ENCODE results near the gene HNRNPA1.

HNRNPA1 gene

DNA sequence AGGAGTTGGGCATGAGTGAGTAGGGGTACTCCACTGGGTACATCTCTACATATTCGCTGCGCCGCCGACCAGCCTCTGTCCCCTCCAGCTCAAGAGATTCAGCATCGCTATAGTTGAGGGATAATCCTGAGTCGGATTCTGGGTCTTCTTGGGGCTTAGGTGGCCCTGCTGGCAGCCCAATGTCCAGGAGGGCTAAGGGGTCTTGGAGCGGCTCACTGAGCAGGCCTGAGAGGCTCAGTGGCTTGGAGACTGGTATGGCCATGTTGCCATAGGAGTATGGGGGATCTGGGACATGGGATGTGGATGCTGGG is 12.4 kb downstream of the HNRNPA1 start:
- ChIA-PET CTCF (interaction anchor here (0.7 to 5.6 kb wide), 18 partner anchors 14 to 107 kb away, joined by 3 to 63 read pairs (median 8); partner anchors contain the start of gene COPZ1), POLR2A (interaction anchor here (0.5 to 6.0 kb wide), 6 partner anchors 8 to 34 kb away, joined by 3 to 37 read pairs (median 5); partner anchors contain the start of genes CBX5, COPZ1, HNRNPA1 and NFE2)
- Histone ChIP-seq H3K27ac (ENCODE audit: extremely low read depth, low read depth, low read length) (no peak overlapping the region), H3K9me3 (ENCODE audit: control insufficient read depth, insufficient read depth, low read depth, low read length) (no peaks in the 10 kb centered on the region), H3K36me3 (ENCODE audit: control insufficient read depth in 2 of 2, insufficient read depth in 1 of 2, low read length in 2 of 2) (peaks cover under 1 to 6% of the 10 kb centered on the region in 2 experiments), H3K4me3 (ENCODE audit: low read depth, low read length) (no peak overlapping the region), H3K4me1 (ENCODE audit: control insufficient read depth, insufficient read depth, low read length) (no peaks in the 10 kb centered on the region; the same call in 1 of the 2 replicates)
- no peak for TF ChIP-seq KLF10 (tag by site-specific recombination; IDR thresholded peaks at IDR 0.05)
- no peak for TF ChIP-seq YY2 (tag by site-specific recombination; IDR thresholded peaks at IDR 0.05)
- no peak for TF ChIP-seq FEZF1 (tag by site-specific recombination; IDR thresholded peaks at IDR 0.05)
- no peak for TF ChIP-seq ZNF341 (tag by site-specific recombination; IDR thresholded peaks at IDR 0.05; ENCODE audit: low read depth)
- TF ChIP-seq ZNF184 (tag by site-specific recombination; IDR thresholded peaks at IDR 0.05), result no peak
- TF ChIP-seq GLI2 (tag by site-specific recombination; IDR thresholded peaks at IDR 0.05; ENCODE audit: borderline replicate concordance, low read depth), result no peak
- no peak for TF ChIP-seq ZBTB21 (tag by site-specific recombination; IDR thresholded peaks at IDR 0.05)
- no peak for TF ChIP-seq PRDM1 (tag by site-specific recombination; IDR thresholded peaks at IDR 0.05)

DNA sequence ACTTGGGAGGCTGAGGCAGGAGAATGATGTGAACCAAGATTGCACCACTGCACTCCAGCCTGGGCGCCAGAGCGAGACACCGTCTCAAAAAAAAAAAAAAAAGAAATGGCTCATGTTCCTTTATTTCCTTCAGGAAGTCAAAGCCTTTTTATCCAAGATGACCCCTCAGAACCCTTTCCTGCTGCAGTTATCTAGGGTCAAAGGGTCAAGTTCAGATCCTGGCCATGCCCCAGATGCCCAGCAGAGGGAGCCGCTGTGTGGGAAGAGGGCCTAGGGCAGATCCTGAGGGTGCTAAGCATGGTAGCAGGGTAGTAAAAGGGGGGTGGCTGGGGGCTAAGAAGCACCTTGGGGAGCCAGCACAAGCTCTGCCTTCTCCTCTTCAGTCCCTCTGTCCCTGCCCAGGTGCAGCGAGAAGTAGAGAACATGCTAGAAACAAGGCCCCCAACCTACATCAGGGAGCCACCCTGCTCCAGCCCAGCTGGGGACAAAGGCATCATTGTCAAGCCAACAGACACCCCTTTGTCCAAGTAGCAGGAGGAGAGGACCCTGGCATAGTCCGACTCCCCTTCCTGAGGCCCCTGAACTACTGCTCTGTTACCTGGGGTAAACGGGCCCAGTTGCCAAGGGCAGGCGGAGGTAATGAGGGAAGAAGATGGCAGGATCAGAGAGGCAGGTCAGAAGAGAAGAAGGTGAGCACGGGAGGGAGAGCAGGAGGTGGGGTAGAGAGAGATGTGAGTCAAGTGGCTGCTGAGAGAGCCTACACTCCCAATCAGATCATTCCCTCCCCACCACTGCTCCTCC is 13.8 kb downstream of the HNRNPA1 start:
- Histone ChIP-seq H3K36me3 (ENCODE audit: control insufficient read depth in 2 of 2, insufficient read depth in 1 of 2, low read length in 2 of 2) (no peaks in the 10 kb centered on the region), H3K27ac (ENCODE audit: extremely low read depth, low read depth, low read length) (no peak overlapping the region), H3K4me1 (ENCODE audit: control insufficient read depth, insufficient read depth, low read length) (no peaks in the 10 kb centered on the region), H3K4me3 (ENCODE audit: low read depth, low read length) (no peak overlapping the region), H3K9me3 (ENCODE audit: control insufficient read depth, insufficient read depth, low read depth, low read length) (no peaks in the 10 kb centered on the region)
- TF ChIP-seq, protein P1, sequence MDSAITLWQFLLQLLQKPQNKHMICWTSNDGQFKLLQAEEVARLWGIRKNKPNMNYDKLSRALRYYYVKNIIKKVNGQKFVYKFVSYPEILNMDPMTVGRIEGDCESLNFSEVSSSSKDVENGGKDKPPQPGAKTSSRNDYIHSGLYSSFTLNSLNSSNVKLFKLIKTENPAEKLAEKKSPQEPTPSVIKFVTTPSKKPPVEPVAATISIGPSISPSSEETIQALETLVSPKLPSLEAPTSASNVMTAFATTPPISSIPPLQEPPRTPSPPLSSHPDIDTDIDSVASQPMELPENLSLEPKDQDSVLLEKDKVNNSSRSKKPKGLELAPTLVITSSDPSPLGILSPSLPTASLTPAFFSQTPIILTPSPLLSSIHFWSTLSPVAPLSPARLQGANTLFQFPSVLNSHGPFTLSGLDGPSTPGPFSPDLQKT (IDR thresholded peaks at IDR 0.05; ENCODE audit: borderline replicate concordance, low read depth, low read length), result no peak
- TF ChIP-seq, protein P2, sequence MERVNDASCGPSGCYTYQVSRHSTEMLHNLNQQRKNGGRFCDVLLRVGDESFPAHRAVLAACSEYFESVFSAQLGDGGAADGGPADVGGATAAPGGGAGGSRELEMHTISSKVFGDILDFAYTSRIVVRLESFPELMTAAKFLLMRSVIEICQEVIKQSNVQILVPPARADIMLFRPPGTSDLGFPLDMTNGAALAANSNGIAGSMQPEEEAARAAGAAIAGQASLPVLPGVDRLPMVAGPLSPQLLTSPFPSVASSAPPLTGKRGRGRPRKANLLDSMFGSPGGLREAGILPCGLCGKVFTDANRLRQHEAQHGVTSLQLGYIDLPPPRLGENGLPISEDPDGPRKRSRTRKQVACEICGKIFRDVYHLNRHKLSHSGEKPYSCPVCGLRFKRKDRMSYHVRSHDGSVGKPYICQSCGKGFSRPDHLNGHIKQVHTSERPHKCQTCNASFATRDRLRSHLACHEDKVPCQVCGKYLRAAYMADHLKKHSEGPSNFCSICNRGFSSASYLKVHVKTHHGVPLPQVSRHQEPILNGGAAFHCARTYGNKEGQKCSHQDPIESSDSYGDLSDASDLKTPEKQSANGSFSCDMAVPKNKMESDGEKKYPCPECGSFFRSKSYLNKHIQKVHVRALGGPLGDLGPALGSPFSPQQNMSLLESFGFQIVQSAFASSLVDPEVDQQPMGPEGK (tag by site-specific recombination; IDR thresholded peaks at IDR 0.05), result 0 out of 2 replicates have a peak, but pooled peaks have one; percentile 19
- TF ChIP-seq ZNF596 (tag by site-specific recombination; IDR thresholded peaks at IDR 0.05), result no peak
- TF ChIP-seq, protein P3, sequence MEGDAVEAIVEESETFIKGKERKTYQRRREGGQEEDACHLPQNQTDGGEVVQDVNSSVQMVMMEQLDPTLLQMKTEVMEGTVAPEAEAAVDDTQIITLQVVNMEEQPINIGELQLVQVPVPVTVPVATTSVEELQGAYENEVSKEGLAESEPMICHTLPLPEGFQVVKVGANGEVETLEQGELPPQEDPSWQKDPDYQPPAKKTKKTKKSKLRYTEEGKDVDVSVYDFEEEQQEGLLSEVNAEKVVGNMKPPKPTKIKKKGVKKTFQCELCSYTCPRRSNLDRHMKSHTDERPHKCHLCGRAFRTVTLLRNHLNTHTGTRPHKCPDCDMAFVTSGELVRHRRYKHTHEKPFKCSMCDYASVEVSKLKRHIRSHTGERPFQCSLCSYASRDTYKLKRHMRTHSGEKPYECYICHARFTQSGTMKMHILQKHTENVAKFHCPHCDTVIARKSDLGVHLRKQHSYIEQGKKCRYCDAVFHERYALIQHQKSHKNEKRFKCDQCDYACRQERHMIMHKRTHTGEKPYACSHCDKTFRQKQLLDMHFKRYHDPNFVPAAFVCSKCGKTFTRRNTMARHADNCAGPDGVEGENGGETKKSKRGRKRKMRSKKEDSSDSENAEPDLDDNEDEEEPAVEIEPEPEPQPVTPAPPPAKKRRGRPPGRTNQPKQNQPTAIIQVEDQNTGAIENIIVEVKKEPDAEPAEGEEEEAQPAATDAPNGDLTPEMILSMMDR (tag by site-specific recombination; IDR thresholded peaks at IDR 0.05), result peak; percentile 69
- TF ChIP-seq SP7 (tag by site-specific recombination; IDR thresholded peaks at IDR 0.05), result no peak
- no peak for TF ChIP-seq KLF1 (tag by site-specific recombination; IDR thresholded peaks at IDR 0.05)
- TF ChIP-seq, protein P4, sequence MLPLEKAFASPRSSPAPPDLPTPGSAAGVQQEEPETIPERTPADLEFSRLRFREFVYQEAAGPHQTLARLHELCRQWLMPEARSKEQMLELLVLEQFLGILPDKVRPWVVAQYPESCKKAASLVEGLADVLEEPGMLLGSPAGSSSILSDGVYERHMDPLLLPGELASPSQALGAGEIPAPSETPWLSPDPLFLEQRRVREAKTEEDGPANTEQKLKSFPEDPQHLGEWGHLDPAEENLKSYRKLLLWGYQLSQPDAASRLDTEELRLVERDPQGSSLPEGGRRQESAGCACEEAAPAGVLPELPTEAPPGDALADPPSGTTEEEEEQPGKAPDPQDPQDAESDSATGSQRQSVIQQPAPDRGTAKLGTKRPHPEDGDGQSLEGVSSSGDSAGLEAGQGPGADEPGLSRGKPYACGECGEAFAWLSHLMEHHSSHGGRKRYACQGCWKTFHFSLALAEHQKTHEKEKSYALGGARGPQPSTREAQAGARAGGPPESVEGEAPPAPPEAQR (tag by site-specific recombination; IDR thresholded peaks at IDR 0.05), result no peak
- TF ChIP-seq ZXDB (tag by site-specific recombination; IDR thresholded peaks at IDR 0.05), result 0 out of 2 replicates have a peak, but pooled peaks have one; percentile 18
- TF ChIP-seq ZNF2 (tag by site-specific recombination; IDR thresholded peaks at IDR 0.05), result peak; percentile 61; the same call in 1 of the 2 replicates
- no peak for TF ChIP-seq ZNF501 (tag by site-specific recombination; IDR thresholded peaks at IDR 0.05)
- TF ChIP-seq ZNF654 (tag by site-specific recombination; IDR thresholded peaks at IDR 0.05; ENCODE audit: low read depth), result peak; percentile 53
- TF ChIP-seq ZBTB17 (tag by site-specific recombination; IDR thresholded peaks at IDR 0.05), result 0 out of 2 replicates have a peak, but pooled peaks have one; percentile 4
- no peak for TF ChIP-seq GFI1B (tag by site-specific recombination; IDR thresholded peaks at IDR 0.05)
- no peak for TF ChIP-seq GLI4 (tag by site-specific recombination; IDR thresholded peaks at IDR 0.05)
- TF ChIP-seq ZEB2 (tag by site-specific recombination; IDR thresholded peaks at IDR 0.05), result no peak
- 0 out of 2 replicates have a peak, but pooled peaks have one; percentile 36 for TF ChIP-seq BCL11B (tag by site-specific recombination; IDR thresholded peaks at IDR 0.05; ENCODE audit: low read depth)
- peak; percentile 47; the same call in 1 of the 2 replicates for TF ChIP-seq IKZF3 (tag by site-specific recombination; IDR thresholded peaks at IDR 0.05)
- TF ChIP-seq, protein P5, sequence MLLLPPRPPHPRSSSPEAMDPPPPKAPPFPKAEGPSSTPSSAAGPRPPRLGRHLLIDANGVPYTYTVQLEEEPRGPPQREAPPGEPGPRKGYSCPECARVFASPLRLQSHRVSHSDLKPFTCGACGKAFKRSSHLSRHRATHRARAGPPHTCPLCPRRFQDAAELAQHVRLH (tag by site-specific recombination; IDR thresholded peaks at IDR 0.05), result peak; percentile 82; the same call in 1 of the 2 replicates
- TF ChIP-seq ZNF423 (tag by site-specific recombination; IDR thresholded peaks at IDR 0.05), result 0 out of 2 replicates have a peak, but pooled peaks have one; percentile 43
- CTCF ChIA-PET, result interaction anchor here (0.6 to 5.6 kb wide), 27 partner anchors 8 to 1200 kb away, joined by 3 to 63 read pairs (median 7); partner anchors contain the start of gene COPZ1
- POLR2A ChIA-PET, result interaction anchor here (1.2 to 6.0 kb wide), 5 partner anchors 8 to 65 kb away, joined by 3 to 37 read pairs (median 8); partner anchors contain the start of genes CBX5, COPZ1 and HNRNPA1

All from HEK293 (cell line).